ENCODE data around the gene PCDHA1. TPM values are rescaled to one million over a fixed set of nuclear protein-coding genes. Genes with fewer than 3 reads are reported as not detected.
"Not testable (repeated sequence)": the region's sequence is repeated elsewhere in the genome, so short reads cannot be mapped to it uniquely, and the experiment has no call there.

Gene PCDHA1
- total RNA-seq, 1 donor from 2014 or later = not detected

DNA sequence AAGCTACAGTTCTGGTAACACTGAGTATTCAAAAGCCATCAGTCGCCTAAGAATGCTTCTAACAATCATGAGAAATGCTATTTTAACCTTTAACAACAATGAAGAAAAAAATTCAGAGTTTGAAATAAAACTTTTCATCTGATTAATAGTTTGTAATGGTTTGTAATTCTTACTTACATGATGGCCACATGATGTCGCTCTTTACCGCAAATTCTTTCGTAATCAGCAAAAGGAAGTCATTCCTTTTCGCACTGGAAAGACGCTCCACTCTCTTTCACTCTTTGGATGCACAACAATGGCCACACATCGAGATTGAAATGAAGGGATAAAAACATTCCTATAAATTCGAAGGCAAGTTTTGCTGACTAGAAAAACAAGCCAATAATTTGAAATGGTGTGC is 48.1 kb downstream of the PCDHA1 start, which contains the start of gene PCDHA7:
Gene PCDHA7 (plus strand): TSS at position 277 of the 400 bp plus-strand sequence. CDS start 115 bp downstream, at position 392.
- H3K36me3 Mint-ChIP-seq (ENCODE audit: low read depth) = peaks cover 17% of the 10 kb centered on the region
- peaks cover 10% of the 10 kb centered on the region for H3K4me1 Mint-ChIP-seq (ENCODE audit: low read depth)
- no peaks in the 10 kb centered on the region for H3K27me3 Mint-ChIP-seq (ENCODE audit: low read depth)
- H3K27ac Mint-ChIP-seq (ENCODE audit: unreplicated experiment) = no peak within 1 kb of the TSS
- TF ChIP-seq, protein P1, sequence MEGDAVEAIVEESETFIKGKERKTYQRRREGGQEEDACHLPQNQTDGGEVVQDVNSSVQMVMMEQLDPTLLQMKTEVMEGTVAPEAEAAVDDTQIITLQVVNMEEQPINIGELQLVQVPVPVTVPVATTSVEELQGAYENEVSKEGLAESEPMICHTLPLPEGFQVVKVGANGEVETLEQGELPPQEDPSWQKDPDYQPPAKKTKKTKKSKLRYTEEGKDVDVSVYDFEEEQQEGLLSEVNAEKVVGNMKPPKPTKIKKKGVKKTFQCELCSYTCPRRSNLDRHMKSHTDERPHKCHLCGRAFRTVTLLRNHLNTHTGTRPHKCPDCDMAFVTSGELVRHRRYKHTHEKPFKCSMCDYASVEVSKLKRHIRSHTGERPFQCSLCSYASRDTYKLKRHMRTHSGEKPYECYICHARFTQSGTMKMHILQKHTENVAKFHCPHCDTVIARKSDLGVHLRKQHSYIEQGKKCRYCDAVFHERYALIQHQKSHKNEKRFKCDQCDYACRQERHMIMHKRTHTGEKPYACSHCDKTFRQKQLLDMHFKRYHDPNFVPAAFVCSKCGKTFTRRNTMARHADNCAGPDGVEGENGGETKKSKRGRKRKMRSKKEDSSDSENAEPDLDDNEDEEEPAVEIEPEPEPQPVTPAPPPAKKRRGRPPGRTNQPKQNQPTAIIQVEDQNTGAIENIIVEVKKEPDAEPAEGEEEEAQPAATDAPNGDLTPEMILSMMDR (IDR thresholded peaks at IDR 0.05) = no peak
- peaks cover 17% of the 10 kb centered on the region for H3K9me3 Mint-ChIP-seq (ENCODE audit: low read depth)
- H3K4me3 Mint-ChIP-seq (ENCODE audit: unreplicated experiment) = peak within 1 kb of the TSS; percentile 19
- DNase-seq (ENCODE audit: low spot score) = no peak

DNA sequence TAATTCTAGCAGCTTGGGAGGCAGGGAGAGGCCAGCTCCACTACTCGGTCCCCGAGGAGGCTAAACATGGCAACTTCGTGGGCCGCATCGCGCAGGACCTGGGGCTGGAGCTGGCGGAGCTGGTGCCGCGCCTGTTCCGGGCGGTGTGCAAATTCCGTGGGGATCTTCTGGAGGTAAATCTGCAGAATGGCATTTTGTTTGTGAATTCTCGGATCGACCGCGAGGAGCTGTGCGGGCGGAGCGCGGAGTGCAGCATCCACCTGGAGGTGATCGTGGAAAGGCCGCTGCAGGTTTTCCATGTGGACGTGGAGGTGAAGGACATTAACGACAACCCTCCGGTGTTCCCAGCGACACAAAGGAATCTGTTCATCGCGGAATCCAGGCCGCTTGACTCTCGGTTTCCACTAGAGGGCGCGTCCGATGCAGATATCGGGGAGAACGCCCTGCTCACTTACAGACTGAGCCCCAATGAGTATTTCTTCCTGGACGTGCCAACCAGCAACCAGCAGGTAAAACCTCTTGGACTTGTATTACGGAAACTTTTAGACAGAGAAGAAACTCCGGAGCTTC is 48.6 kb downstream of the PCDHA1 start:
- H3K9me3 Mint-ChIP-seq (ENCODE audit: low read depth) = peaks cover 17% of the 10 kb centered on the region
- not testable (repeated sequence) for DNase-seq (ENCODE audit: low spot score); H3K27ac Mint-ChIP-seq (ENCODE audit: unreplicated experiment); H3K27me3 Mint-ChIP-seq (ENCODE audit: low read depth)
- H3K4me3 Mint-ChIP-seq (ENCODE audit: unreplicated experiment) = peak overlapping the region; percentile 19
- H3K36me3 Mint-ChIP-seq (ENCODE audit: low read depth) = peaks cover 17% of the 10 kb centered on the region
- H3K4me1 Mint-ChIP-seq (ENCODE audit: low read depth) = peaks cover 10% of the 10 kb centered on the region

- no peak overlapping the region for H3K27ac Mint-ChIP-seq (ENCODE audit: unreplicated experiment)
- DNase-seq (ENCODE audit: low spot score) = peak; percentile 92
These were observed 49.9 kb downstream of the PCDHA1 start for GRCh38 chr5:140835622-140836510.

DNA sequence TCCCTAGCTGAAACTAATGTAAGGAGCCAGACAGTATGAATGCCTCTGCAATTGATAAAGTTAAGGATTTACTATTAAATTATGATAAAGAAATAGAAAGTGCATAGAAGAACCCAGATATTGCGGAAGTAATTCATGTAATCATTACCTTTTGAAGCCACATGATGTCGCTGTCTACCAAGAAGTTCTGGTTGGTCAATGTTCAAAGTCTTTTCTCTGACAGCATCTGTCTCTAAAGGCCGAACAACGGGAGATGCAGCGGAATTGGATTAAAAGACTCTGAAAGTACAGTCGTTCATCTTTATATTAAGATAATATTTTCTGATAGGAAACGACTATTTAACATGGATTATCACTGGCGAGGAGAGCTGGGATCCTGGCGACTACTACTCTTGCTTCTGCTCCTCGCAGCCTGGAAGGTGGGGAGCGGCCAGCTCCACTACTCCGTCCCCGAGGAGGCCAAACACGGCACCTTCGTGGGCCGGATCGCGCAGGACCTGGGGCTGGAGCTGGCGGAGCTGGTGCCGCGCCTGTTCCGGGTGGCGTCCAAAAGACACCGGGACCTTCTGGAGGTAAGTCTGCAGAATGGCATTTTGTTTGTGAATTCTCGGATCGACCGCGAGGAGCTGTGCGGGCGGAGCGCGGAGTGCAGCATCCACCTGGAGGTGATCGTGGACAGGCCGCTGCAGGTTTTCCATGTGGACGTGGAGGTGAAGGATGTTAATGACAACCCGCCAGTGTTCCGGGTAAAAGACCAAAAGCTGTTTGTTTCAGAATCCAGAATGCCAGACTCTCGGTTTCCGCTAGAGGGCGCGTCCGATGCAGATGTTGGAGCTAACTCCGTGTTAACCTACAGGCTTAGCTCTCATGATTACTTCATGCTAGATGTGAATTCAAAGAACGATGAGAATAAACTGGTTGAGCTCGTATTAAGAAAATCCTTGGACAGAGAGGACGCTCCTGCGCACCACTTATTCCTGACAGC is 55.3 kb downstream of the PCDHA1 start, which contains the start of gene PCDHA8:
Gene PCDHA8 (plus strand): TSS at position 210 of the 985 bp plus-strand sequence. CDS start 135 bp downstream, at position 345.
- peaks cover 10% of the 10 kb centered on the region for H3K9me3 Mint-ChIP-seq (ENCODE audit: low read depth)
- no peaks in the 10 kb centered on the region for H3K27me3 Mint-ChIP-seq (ENCODE audit: low read depth)
- no peak within 1 kb of the TSS for H3K27ac Mint-ChIP-seq (ENCODE audit: unreplicated experiment)
- no peak for DNase-seq (ENCODE audit: low spot score)
- no peaks in the 10 kb centered on the region for H3K4me1 Mint-ChIP-seq (ENCODE audit: low read depth)
- H3K4me3 Mint-ChIP-seq (ENCODE audit: unreplicated experiment) = no peak within 1 kb of the TSS
- TF ChIP-seq, protein P1 (IDR thresholded peaks at IDR 0.05) = peak; percentile 15
- peaks cover 9% of the 10 kb centered on the region for H3K36me3 Mint-ChIP-seq (ENCODE audit: low read depth)

More at GRCh38 chr5:140835622-140836510, 49.9 kb downstream of the PCDHA1 start:
- TF ChIP-seq, protein P1 (IDR thresholded peaks at IDR 0.05) = no peak
- Mint-ChIP-seq H3K27me3 (ENCODE audit: low read depth) (no peaks in the 10 kb centered on the region), H3K4me1 (ENCODE audit: low read depth) (peaks cover 6% of the 10 kb centered on the region), H3K9me3 (ENCODE audit: low read depth) (peaks cover 18% of the 10 kb centered on the region), H3K4me3 (ENCODE audit: unreplicated experiment) (no peak overlapping the region), H3K36me3 (ENCODE audit: low read depth) (peaks cover 16% of the 10 kb centered on the region)
